HepG2 (cell line): Measurements from ENCODE around the gene TNFRSF6B. TPM values are rescaled to one million over a fixed set of nuclear protein-coding genes. Genes with fewer than 3 reads are reported as not detected.

ENCODE experiments used
- CCDC6 ChIP-seq: sonication (generic); formaldehyde crosslinking; IDR thresholded peaks from 2 replicates; pipeline ENCODE4 v1.8.1; 2022; ENCODE audit warnings: mild to moderate bottlenecking, missing genetic modification reagents, moderate library complexity
- EP300 ChIP-seq, 3 experiments: sonication (generic) in 1 of 3; formaldehyde crosslinking in 1 of 3; IDR thresholded peaks; 2 replicates each; pipeline versions ENCODE4 v1.5.1 to v1.6.1; 2011 to 2020; ENCODE audit warnings: low read depth in 2 of 3, low read length in 2 of 3, borderline replicate concordance in 1 of 3, improper control_type of control experiment in 1 of 3, mild to moderate bottlenecking in 1 of 3, missing genetic modification reagents in 1 of 3, moderate library complexity in 1 of 3
- KDM5B ChIP-seq: sonication (generic); formaldehyde crosslinking; IDR thresholded peaks from 2 replicates; pipeline ENCODE4 v1.4.0; 2020; ENCODE audit warnings: missing genetic modification reagents, mild to moderate bottlenecking, borderline replicate concordance
- MTA1 ChIP-seq: sonication (generic); formaldehyde crosslinking; IDR thresholded peaks from 2 replicates; pipeline ENCODE4 v1.4.0; 2020; ENCODE audit warnings: missing genetic modification reagents, mild to moderate bottlenecking, borderline replicate concordance
- NONO ChIP-seq, 2 experiments: fragments of 450-650 bp in 1 of 2; sonication (generic) in 1 of 2; formaldehyde crosslinking in 1 of 2; IDR thresholded peaks in 1 of 2; conservative IDR thresholded peaks in 1 of 2; 2 replicates each; pipeline versions ENCODE4 v1.6.1 to v1.8.0; 2017 to 2022; ENCODE audit warnings: mild to moderate bottlenecking in 1 of 2, missing genetic modification reagents in 1 of 2, moderate library complexity in 1 of 2
- PTBP1 ChIP-seq: fragments of 200-400 bp; formaldehyde crosslinking; IDR thresholded peaks from 2 replicates; pipeline ENCODE4 v1.6.1; 2018; ENCODE audit warnings: low read length, low read depth; ENCODE audit not compliant: poor library complexity, severe bottlenecking
- RBM22 ChIP-seq: fragments of 200-400 bp; formaldehyde crosslinking; optimal IDR thresholded peaks from 2 replicates; pipeline ENCODE3; 2017; ENCODE audit warnings: mild to moderate bottlenecking, low read length, moderate library complexity
- RORA ChIP-seq: sonication (generic); formaldehyde crosslinking; IDR thresholded peaks from 2 replicates; pipeline ENCODE4 v1.5.0; 2020; ENCODE audit warnings: mild to moderate bottlenecking, missing genetic modification reagents, moderate library complexity
- SNAPC2 ChIP-seq: sonication (generic); formaldehyde crosslinking; IDR thresholded peaks from 2 replicates; pipeline ENCODE4 v1.8.1; 2022; ENCODE audit warnings: mild to moderate bottlenecking, missing genetic modification reagents
- TBX3 ChIP-seq: fragments of 450-650 bp; IDR thresholded peaks from 2 replicates; pipeline ENCODE4 v1.6.1; 2017; ENCODE audit warnings: antibody characterized with exemption, mild to moderate bottlenecking, inconsistent platforms, borderline replicate concordance
- U2AF2 ChIP-seq: fragments of 200-400 bp; formaldehyde crosslinking; IDR thresholded peaks from 2 replicates; pipeline ENCODE4 v1.6.1; 2017; ENCODE audit warnings: low read depth, mild to moderate bottlenecking, low read length
- ZBTB21 ChIP-seq: sonication (generic); formaldehyde crosslinking; IDR thresholded peaks from 2 replicates; pipeline ENCODE4 v1.4.0; 2020; ENCODE audit warnings: missing genetic modification reagents
- ZKSCAN8 ChIP-seq: IDR thresholded peaks from 2 replicates; pipeline ENCODE4 v1.6.1; 2016; ENCODE audit warnings: borderline replicate concordance, missing genetic modification reagents, missing compliant biosample characterization
- ZNF207 ChIP-seq: fragments of 450-650 bp; IDR thresholded peaks from 2 replicates; pipeline ENCODE4 v1.6.1; 2016; ENCODE audit warnings: antibody characterized with exemption, borderline replicate concordance
- ZNF549 ChIP-seq: sonication (generic); formaldehyde crosslinking; IDR thresholded peaks from 2 replicates; pipeline ENCODE4 v1.5.0; 2020; ENCODE audit warnings: missing genetic modification reagents
- ZNF564 ChIP-seq: sonication (generic); formaldehyde crosslinking; IDR thresholded peaks from 2 replicates; pipeline ENCODE4 v1.8.1; 2023; ENCODE audit warnings: mild to moderate bottlenecking, missing genetic modification reagents
- ZNF570 ChIP-seq: sonication (generic); formaldehyde crosslinking; IDR thresholded peaks from 2 replicates; pipeline ENCODE4 v1.4.0; 2020; ENCODE audit warnings: mild to moderate bottlenecking, missing genetic modification reagents, borderline replicate concordance
- ZNF629 ChIP-seq: sonication (generic); formaldehyde crosslinking; conservative IDR thresholded peaks from 2 replicates; pipeline ENCODE4 v1.5.0; 2020; ENCODE audit warnings: missing genetic modification reagents
- ZNF780A ChIP-seq: sonication (generic); formaldehyde crosslinking; IDR thresholded peaks from 2 replicates; pipeline ENCODE4 v1.8.0; 2022; ENCODE audit warnings: mild to moderate bottlenecking, missing genetic modification reagents, moderate library complexity
- polyA plus RNA-seq, 8 experiments: library from polyadenylated mRNA; depleted of rRNA in 3 of 8; stranded (reverse) in 7 of 8; unstranded in 1 of 8; fragments of >200 nt; fragmentation: Illumina TruSeq in 4 of 8; extraction: Trizol in 4 of 8; gene quantifications; 2 replicates each; pipeline versions ENCODE4 v1.2.1 to v1.2.3, GENCODE V29; 2011 to 2016; ENCODE audit warnings: low read depth in 4 of 8, missing spikeins in 1 of 8, mixed read lengths in 1 of 8; ENCODE audit not compliant: insufficient read depth in 1 of 8
- total RNA-seq, 5 experiments: library from RNA; depleted of rRNA; stranded (reverse); fragments of >200 nt; fragmentation: Illumina TruSeq; extraction: Trizol; gene quantifications; 2 replicates each; pipeline ENCODE4 v1.2.3, GENCODE V29; 2016; ENCODE audit warnings: low read depth in 1 of 5
- TF ChIP-seq, protein P1 (sequence below): sonication (generic); formaldehyde crosslinking; IDR thresholded peaks from 2 replicates; pipeline ENCODE4 v1.4.0; 2020; ENCODE audit warnings: mild to moderate bottlenecking, low read depth, missing genetic modification reagents
- TF ChIP-seq, protein P2 (sequence below): sonication (generic); formaldehyde crosslinking; IDR thresholded peaks from 2 replicates; pipeline ENCODE4 v1.4.0; 2020; ENCODE audit warnings: missing genetic modification reagents, borderline replicate concordance

Gene TNFRSF6B
- total and polyA plus RNA-seq, 2 of the 13 experiments (the other 11 are each of a cell fraction or from before 2014, with no cell fraction given) = 0.24 TPM; not detected in 1

DNA sequence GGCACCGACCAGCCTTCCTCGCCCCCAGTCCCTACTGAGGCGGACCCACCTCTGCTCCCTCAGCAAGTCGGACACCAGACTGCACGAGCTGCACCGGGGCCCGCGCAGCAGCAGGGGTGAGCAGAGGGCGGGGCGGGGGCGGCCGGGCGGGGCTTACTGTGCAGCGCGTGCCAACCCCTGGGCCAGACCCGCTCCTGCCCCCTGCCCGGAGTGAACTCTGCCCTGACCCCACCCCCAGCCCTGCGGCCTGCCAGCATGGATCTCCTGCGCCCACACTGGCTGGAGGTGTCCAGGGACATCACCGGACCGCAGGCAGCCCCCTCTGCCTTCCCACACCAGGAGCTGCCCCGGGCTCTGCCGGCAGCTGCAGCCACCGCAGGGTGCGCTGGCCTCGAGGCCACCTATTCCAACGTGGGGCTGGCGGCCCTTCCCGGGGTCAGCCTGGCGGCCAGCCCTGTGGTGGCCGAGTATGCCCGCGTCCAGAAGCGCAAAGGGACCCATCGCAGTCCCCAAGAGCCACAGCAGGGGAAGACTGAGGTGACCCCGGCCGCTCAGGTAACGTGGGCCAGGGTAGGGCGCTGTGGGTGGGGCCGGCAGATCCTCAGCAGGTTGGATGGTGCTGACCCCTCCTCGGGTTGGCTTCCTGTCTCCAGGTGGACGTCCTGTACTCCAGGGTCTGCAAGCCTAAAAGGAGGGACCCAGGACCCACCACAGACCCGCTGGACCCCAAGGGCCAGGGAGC is 41.7 kb downstream of the TNFRSF6B start (continued):
- TF ChIP-seq EP300 (IDR thresholded peaks at IDR 0.05; ENCODE audit: low read depth in 2 of 2, low read length in 2 of 2) (peak in 1 of 2 experiments; percentile 69; a peak in 3 of 4 replicates), EP300 (CRISPR knock-in tag; IDR thresholded peaks at IDR 0.05; ENCODE audit: borderline replicate concordance) (peak; percentile 63; the same call in 1 of the 2 replicates), ZNF570 (CRISPR knock-in tag) (peak; percentile 97; the same call in 1 of the 2 replicates), ZBTB21 (CRISPR knock-in tag) (no peak; the same call in 1 of the 2 replicates), ZKSCAN8 (CRISPR knock-in tag) (no peak), ZNF629 (CRISPR knock-in tag) (peak; percentile 36; the same call in 1 of the 2 replicates), ZNF207 (no peak), ZNF549 (CRISPR knock-in tag) (0 out of 2 replicates have a peak, but pooled peaks have one; percentile 11), MTA1 (CRISPR knock-in tag) (peak; percentile 38; the same call in 1 of the 2 replicates), PTBP1 (no peak), TBX3 (peak; percentile 66; the same call in 1 of the 2 replicates), ZNF780A (peak; percentile 95), U2AF2 (no peak; the same call in 1 of the 2 replicates), SNAPC2 (CRISPR knock-in tag) (no peak; the same call in 1 of the 2 replicates), NONO (IDR thresholded peaks at IDR 0.05) (no peak), NONO (CRISPR knock-in tag; conservative IDR thresholded peaks at IDR 0.05) (peak; percentile 98), RORA (CRISPR knock-in tag) (no peak), RBM22 (peak; percentile 95), KDM5B (CRISPR knock-in tag) (peak; percentile 95), ZNF564 (CRISPR knock-in tag) (peak; percentile 87), CCDC6 (CRISPR knock-in tag) (peak; percentile 81)
- TF ChIP-seq, protein P1, sequence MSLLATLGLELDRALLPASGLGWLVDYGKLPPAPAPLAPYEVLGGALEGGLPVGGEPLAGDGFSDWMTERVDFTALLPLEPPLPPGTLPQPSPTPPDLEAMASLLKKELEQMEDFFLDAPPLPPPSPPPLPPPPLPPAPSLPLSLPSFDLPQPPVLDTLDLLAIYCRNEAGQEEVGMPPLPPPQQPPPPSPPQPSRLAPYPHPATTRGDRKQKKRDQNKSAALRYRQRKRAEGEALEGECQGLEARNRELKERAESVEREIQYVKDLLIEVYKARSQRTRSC (CRISPR knock-in tag) = peak; percentile 97
- TF ChIP-seq, protein P2, sequence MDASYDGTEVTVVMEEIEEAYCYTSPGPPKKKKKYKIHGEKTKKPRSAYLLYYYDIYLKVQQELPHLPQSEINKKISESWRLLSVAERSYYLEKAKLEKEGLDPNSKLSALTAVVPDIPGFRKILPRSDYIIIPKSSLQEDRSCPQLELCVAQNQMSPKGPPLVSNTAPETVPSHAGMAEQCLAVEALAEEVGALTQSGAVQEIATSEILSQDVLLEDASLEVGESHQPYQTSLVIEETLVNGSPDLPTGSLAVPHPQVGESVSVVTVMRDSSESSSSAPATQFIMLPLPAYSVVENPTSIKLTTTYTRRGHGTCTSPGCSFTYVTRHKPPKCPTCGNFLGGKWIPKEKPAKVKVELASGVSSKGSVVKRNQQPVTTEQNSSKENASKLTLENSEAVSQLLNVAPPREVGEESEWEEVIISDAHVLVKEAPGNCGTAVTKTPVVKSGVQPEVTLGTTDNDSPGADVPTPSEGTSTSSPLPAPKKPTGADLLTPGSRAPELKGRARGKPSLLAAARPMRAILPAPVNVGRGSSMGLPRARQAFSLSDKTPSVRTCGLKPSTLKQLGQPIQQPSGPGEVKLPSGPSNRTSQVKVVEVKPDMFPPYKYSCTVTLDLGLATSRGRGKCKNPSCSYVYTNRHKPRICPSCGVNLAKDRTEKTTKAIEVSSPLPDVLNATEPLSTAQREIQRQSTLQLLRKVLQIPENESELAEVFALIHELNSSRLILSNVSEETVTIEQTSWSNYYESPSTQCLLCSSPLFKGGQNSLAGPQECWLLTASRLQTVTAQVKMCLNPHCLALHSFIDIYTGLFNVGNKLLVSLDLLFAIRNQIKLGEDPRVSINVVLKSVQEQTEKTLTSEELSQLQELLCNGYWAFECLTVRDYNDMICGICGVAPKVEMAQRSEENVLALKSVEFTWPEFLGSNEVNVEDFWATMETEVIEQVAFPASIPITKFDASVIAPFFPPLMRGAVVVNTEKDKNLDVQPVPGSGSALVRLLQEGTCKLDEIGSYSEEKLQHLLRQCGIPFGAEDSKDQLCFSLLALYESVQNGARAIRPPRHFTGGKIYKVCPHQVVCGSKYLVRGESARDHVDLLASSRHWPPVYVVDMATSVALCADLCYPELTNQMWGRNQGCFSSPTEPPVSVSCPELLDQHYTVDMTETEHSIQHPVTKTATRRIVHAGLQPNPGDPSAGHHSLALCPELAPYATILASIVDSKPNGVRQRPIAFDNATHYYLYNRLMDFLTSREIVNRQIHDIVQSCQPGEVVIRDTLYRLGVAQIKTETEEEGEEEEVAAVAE (CRISPR knock-in tag) = peak; percentile 90
